UCSD-AML1 (cell line): ENCODE measurements around the gene ATG13.
"Not testable (repeated sequence)": the region's sequence is repeated elsewhere in the genome, so short reads cannot be mapped to it uniquely, and the experiment has no call there.

Experiments used
- DNase-seq: peaks from one replicate; lab custom pipeline; 2025; ENCODE audit not compliant: unreplicated experiment; lab: John Stamatoyannopoulos, UW

Gene ATG13

GRCh38 chr11:46694607-46695006 lies 77.3 kb downstream of the ATG13 start:
- DNase-seq: no peak

GRCh38 chr11:46695345-46696211 lies 78.2 kb downstream of the ATG13 start:
- DNase-seq: no peak

GRCh38 chr11:46696212-46696558 lies 78.8 kb downstream of the ATG13 start:
- DNase-seq: no peak

GRCh38 chr11:46697303-46697702 lies 80.0 kb downstream of the ATG13 start:
- no peak for DNase-seq

- DNase-seq: no peak
Measured at GRCh38 chr11:46697723-46698122, 80.4 kb downstream of the ATG13 start.

- no peak for DNase-seq
Measured at GRCh38 chr11:46698597-46698996, 81.2 kb downstream of the ATG13 start.

- peak; percentile 99 for DNase-seq
Measured at GRCh38 chr11:46700241-46701077, 83.1 kb downstream of the ATG13 start, which contains the start of the genes ARHGAP1 and ZNF408. Gene ARHGAP1, minus strand, starts transcription at chr11:46700619. Its CDS starts 4,512 bp downstream, at chr11:46696107. Gene ZNF408, plus strand, starts transcription at chr11:46701031. Its CDS starts 17 bp downstream, at chr11:46701048.

GRCh38 chr11:46701078-46701654 lies 83.8 kb downstream of the ATG13 start:
- DNase-seq: no peak

- DNase-seq: no peak
Measured at GRCh38 chr11:46705070-46705688, 87.8 kb downstream of the ATG13 start.

GRCh38 chr11:46706886-46707285 lies 89.5 kb downstream of the ATG13 start:
- no peak for DNase-seq

GRCh38 chr11:46709351-46709750 lies 92.0 kb downstream of the ATG13 start:
- not testable (repeated sequence) for DNase-seq

GRCh38 chr11:46710821-46711269 lies 93.5 kb downstream of the ATG13 start:
- no peak for DNase-seq

- no peak for DNase-seq
Measured at GRCh38 chr11:46711303-46711702, 94.0 kb downstream of the ATG13 start.

- no peak for DNase-seq
Measured at GRCh38 chr11:46712874-46713576, 95.7 kb downstream of the ATG13 start.

GRCh38 chr11:46717825-46718154 lies 100.4 kb downstream of the ATG13 start:
- DNase-seq: not testable (repeated sequence)

- peak; percentile 29 for DNase-seq
Measured at GRCh38 chr11:46718155-46719019, 101.0 kb downstream of the ATG13 start.

- no peak for DNase-seq
Measured at GRCh38 chr11:46719048-46719542, 101.7 kb downstream of the ATG13 start, which contains the start of gene F2. Gene F2, plus strand, starts transcription at chr11:46719213. Its CDS starts 23 bp downstream, at chr11:46719236.

GRCh38 chr11:46719543-46720218 lies 102.3 kb downstream of the ATG13 start:
- no peak for DNase-seq

- DNase-seq: no peak
Measured at GRCh38 chr11:46721286-46721685, 103.9 kb downstream of the ATG13 start.
